ENCODE measurements around the gene TMEM259.

TMEM259 gene

GRCh38 chr19:1020868-1021425, at the start of gene TMEM259:
Gene TMEM259 (minus strand): TSS chr19:1021123. CDS start chr19:1020996, 127 bp downstream.
- peak; percentile 94 to 97 for DNase-seq

DNA sequence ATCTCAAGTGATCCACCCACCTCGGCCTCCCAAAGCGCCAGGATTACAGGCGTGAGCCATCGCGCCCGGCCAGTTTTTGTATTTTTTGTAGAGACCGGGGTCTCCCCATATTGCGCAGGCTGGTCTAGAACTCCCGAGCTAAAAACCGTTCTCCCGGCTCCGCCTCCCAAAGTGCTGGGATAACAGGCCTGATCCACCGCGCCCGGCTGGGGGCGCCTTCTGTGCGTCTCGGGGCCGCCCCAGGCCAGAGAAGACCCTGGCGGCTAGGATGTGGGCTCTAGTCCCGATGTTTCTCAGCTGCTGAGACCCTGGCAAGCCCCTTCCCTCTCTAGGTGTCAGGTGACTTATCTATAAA, 49.6 kb upstream of the TMEM259 start:
- DNase-seq: no peak

GRCh38 chr19:1069009-1069779, 48.3 kb upstream of the TMEM259 start:
- DNase-seq: peak; percentile 82 to 90

GRCh38 chr19:1068009-1069001, 47.4 kb upstream of the TMEM259 start:
- peak; percentile 27 to 68 for DNase-seq

- DNase-seq: no peak
Measured at GRCh38 chr19:1067341-1067957, 46.5 kb upstream of the TMEM259 start.

DNA sequence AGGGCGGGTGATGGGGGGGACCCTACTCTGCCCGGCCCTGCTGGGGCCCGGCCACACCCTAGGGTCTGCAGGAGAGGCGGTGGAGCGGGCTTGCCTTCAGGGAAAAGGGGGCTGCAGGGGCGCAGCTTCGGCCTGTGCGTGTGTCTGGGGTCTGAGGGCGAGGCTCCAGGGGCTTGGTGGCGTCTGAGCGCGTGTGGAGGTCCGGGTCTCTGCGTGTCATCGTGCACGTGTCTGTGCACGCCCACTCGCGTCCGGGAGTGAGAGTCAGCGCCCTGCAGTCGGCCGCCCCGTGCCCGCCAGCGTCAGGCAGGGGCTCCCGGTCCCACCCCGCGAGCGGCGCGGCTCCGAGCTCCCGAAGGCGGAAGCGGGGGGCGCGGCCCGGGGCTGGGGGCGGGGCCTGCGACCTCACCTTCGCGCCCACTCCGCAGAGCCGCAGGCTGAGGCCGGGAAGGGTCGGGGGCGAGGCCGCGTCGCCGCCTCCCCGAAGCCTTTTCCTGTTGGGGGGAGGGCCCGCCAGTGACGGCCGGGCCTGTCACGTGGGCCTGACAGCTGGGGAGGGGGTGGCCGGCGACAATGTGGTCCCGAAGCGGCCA, 45.9 kb upstream of the TMEM259 start, which contains the start of gene ARHGAP45:
Gene ARHGAP45 (plus strand): TSS at position 420 of the 593 bp plus-strand sequence. CDS start 239 bp downstream, outside the sequence.
- DNase-seq: peak; percentile 38 to 39

DNA sequence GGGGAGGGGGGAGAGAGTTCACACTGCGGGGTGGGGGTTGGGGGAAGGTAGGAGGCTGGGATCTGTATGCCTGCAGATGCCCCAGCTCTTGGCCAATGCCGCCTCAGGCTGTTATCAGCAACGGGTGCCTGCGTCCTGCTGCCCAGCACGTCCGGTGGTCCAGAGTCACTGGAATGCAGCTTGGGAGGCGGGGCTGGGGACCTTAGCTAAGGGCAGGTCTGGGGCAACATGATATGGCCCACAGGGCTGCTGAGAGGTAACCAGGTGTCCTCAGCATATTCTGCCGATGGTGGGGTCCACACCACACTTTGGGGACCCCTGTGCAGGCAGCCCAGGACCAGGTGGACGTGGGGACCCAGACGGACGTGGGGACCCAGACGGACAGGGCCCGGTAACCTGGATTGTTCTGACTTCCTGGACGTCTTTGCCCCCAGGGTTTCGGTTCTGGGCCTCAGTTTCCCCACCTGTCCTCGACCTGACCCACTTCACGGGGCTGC, 45.4 kb upstream of the TMEM259 start:
- DNase-seq: no peak

DNA sequence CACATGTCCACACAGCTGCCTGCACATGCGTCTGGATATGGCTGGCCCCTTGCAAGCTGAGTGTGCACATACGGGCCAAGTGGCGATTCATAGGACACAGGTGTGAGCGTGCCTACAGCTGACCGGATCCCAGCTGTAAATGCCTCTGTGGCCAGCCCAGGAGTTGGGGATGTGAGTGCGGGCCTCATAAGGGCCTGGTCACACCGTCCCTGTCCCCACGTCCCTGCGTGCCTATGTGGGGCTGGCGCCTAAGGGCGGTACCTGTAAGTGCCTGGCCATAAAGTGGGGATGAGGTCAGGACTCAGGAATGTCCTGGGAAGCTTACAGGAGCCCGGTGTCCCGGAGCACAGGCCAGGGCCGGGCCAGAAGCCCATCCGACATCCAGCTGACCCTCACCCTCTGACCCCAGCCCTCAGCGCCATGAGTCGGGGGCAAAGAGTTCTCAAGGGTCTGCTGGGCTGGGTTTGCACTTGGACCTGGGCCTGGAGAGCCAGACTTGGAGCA, 44.7 kb upstream of the TMEM259 start:
- DNase-seq: no peak

DNA sequence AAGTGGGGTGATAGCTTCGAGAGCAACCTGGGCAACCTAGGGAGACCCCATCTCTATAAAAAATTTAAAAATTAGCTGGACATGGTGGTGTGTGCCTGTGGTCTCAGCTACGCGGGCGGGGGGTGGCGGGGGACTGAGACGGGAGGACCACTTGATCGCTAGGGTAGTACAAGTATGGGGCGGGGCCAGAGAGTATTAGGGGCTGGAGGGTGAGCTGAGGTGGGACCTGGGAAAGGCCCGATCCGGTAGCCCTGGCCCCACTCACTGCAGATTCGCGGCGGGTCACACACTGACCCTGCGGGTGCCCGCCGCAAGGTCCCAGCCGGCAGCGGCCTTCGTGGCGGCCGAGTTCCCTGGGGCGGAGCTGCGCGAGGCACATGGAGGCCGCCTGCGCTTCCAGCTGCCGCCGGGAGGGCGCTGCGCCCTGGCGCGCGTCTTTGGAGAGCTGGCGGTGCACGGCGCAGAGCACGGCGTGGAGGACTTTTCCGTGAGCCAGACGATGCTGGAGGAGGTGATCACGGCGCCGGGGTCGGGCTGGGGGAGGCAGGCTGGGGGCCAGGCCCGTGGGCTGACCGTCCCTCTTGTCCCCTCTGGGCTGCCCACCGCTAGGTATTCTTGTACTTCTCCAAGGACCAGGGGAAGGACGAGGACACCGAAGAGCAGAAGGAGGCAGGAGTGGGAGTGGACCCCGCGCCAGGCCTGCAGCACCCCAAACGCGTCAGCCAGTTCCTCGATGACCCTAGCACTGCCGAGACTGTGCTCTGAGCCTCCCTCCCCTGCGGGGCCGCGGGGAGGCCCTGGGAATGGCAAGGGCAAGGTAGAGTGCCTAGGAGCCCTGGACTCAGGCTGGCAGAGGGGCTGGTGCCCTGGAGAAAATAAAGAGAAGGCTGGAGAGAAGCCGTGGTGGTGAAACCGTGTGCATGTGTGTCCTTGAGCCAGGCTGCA, 44.0 kb upstream of the TMEM259 start:
- peak; percentile 49 to 82 for DNase-seq

- DNase-seq: no peak
Measured at GRCh38 chr19:1063909-1064660, 43.2 kb upstream of the TMEM259 start.

- DNase-seq: peak; percentile 64 to 66
Measured at GRCh38 chr19:1063030-1063908, 42.3 kb upstream of the TMEM259 start.

- DNase-seq: no peak
Measured at GRCh38 chr19:1062387-1063029, 41.6 kb upstream of the TMEM259 start.

DNA sequence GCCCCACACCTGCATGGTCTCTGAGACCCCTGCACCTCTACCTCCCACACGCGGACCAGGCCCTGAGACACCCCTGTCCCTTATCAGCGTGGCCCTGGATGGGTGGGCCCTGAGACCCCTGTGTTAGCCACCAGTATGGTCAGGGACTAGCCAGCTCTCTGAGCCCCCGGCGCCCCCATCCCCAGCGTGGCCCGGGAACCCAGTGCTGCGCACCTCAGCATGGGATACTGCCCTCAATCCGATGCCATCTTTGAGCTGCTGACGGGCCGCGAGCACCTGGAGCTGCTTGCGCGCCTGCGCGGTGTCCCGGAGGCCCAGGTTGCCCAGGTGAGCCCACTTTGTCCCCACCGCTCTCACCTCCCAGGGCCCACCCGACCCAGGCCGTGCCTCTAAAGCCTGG, 41.1 kb upstream of the TMEM259 start:
- no peak for DNase-seq

- DNase-seq: no peak
Measured at GRCh38 chr19:1060689-1061088, 39.8 kb upstream of the TMEM259 start.

GRCh38 chr19:1058112-1058511, 37.2 kb upstream of the TMEM259 start:
- no peak for DNase-seq

- peak in 1 of 2 donors; percentile 28 for DNase-seq
Measured at GRCh38 chr19:1057176-1057855, 36.4 kb upstream of the TMEM259 start.

GRCh38 chr19:1055886-1056620, 35.1 kb upstream of the TMEM259 start:
- no peak for DNase-seq

All from inflammatory macrophage treated with lipopolysaccharide for 1 hour (primary cell).